HG03558 (cell line): Measurements from ENCODE around the gene PICALM.
A peak's percentile ranks its signal among the peaks of the same experiment; 100 is the strongest.

Experiments
- ATAC-seq: cut with Tn5 transposase; IDR thresholded peaks from one replicate; pipeline ENCODE4 v1.9.1; 2021; ENCODE audit warnings: moderate number of reproducible peaks; ENCODE audit not compliant: unreplicated experiment; ENCODE audit errors: extremely low read depth

Gene PICALM

GRCh38 chr11:86052693-86053641 is 15.9 kb downstream of the PICALM start:
- ATAC-seq = no peak

GRCh38 chr11:86050196-86050709 is 18.6 kb downstream of the PICALM start:
- ATAC-seq = no peak

GRCh38 chr11:86047275-86047991 is 21.5 kb downstream of the PICALM start:
- ATAC-seq = no peak

GRCh38 chr11:86046116-86046515 is 22.8 kb downstream of the PICALM start:
- no peak for ATAC-seq

- no peak for ATAC-seq
Observed at GRCh38 chr11:86043765-86044503, 24.9 kb downstream of the PICALM start.

- peak; percentile 45 for ATAC-seq
Observed at GRCh38 chr11:86041975-86042378, 26.9 kb downstream of the PICALM start.

GRCh38 chr11:86040919-86041850 is 27.7 kb downstream of the PICALM start:
- no peak for ATAC-seq

- ATAC-seq = no peak
Observed at GRCh38 chr11:86039094-86039493, 29.8 kb downstream of the PICALM start.

- ATAC-seq = no peak
Observed at GRCh38 chr11:86037743-86038142, 31.1 kb downstream of the PICALM start.

- ATAC-seq = no peak
Observed at GRCh38 chr11:86035920-86036319, 33.0 kb downstream of the PICALM start.

- ATAC-seq = no peak
Observed at GRCh38 chr11:86035164-86035563, 33.7 kb downstream of the PICALM start.

- ATAC-seq = no peak
Observed at GRCh38 chr11:86034710-86035109, 34.2 kb downstream of the PICALM start.

- ATAC-seq = no peak
Observed at GRCh38 chr11:86021377-86021776, 47.5 kb downstream of the PICALM start.

GRCh38 chr11:86018249-86018648 is 50.6 kb downstream of the PICALM start:
- ATAC-seq = no peak

- no peak for ATAC-seq
Observed at GRCh38 chr11:86016451-86016850, 52.4 kb downstream of the PICALM start.

- no peak for ATAC-seq
Observed at GRCh38 chr11:86015699-86016098, 53.2 kb downstream of the PICALM start.

- no peak for ATAC-seq
Observed at GRCh38 chr11:86014221-86014620, 54.7 kb downstream of the PICALM start.

- ATAC-seq = no peak
Observed at GRCh38 chr11:86013713-86014112, 55.2 kb downstream of the PICALM start.

GRCh38 chr11:86011175-86011574 is 57.7 kb downstream of the PICALM start:
- ATAC-seq = no peak
